T-cell (primary cell): ENCODE data around the gene SAA4. TPM values are rescaled to one million over a fixed set of nuclear protein-coding genes. Genes with fewer than 3 reads are reported as not detected.

Source experiments
- ATAC-seq, 4 experiments: fragments of 200-7000 bp in 3 of 4; fragments of 150-1000 bp in 1 of 4; cut with Tn5 transposase; replicated peaks in 1 of 4; 1 replicate in 3 of 4; 2 replicates in 1 of 4; pipeline ENCODE4 v1.10.0; 2021; ENCODE audit warnings: moderate library complexity in 3 of 4, mild to moderate bottlenecking in 2 of 4, moderate number of reproducible peaks in 1 of 4
- CTCF ChIA-PET, 2 donors: fragments of 300-600 bp; sonication (Branson Sonifier 250); formaldehyde crosslinking; loops; one replicate each; lab custom pipeline; 2022; ENCODE audit warnings: antibody characterized with exemption in 2 of 2; lab: Charles Lee
- POLR2A ChIA-PET, 2 donors: fragments of 300-600 bp; sonication (Branson Sonifier 250); formaldehyde crosslinking; loops; one replicate each; lab custom pipeline; 2022; ENCODE audit warnings: antibody characterized with exemption in 2 of 2; lab: Charles Lee
- DNase-seq, 35 experiments: peaks; one replicate each; pipeline versions ENCODE4 v3.0.0 to v3.0.0-alpha.2; 2013 to 2023
- H3K27ac ChIP-seq: one replicate; pipeline ENCODE4 v1.5.1; 2013; ENCODE audit warnings: low read length
- H3K27me3 ChIP-seq, 2 experiments: replicated peaks in 1 of 2; 1 replicate in 1 of 2; 2 replicates in 1 of 2; pipeline versions ENCODE4 v1.6.1 to v1.7.0; 2013; ENCODE audit warnings: low read length in 1 of 2, mixed read lengths in 1 of 2; ENCODE audit not compliant: control insufficient read depth in 2 of 2, insufficient read depth in 2 of 2; ENCODE audit errors: extremely low read depth in 1 of 2
- H3K36me3 ChIP-seq, 2 donors: 1 replicate in 1 of 2; 2 replicates in 1 of 2; pipeline versions ENCODE4 v1.6.1 to v1.7.0; 2013; ENCODE audit warnings: low read length in 1 of 2; ENCODE audit not compliant: control insufficient read depth in 2 of 2, insufficient read depth in 1 of 2; ENCODE audit errors: extremely low read depth in 1 of 2
- H3K4me1 ChIP-seq, 2 experiments: 1 replicate in 1 of 2; 2 replicates in 1 of 2; pipeline versions ENCODE4 v1.6.1 to v1.7.0; 2013; ENCODE audit warnings: low read length in 2 of 2, mixed read lengths in 1 of 2; ENCODE audit not compliant: insufficient read depth in 2 of 2, control insufficient read depth in 1 of 2; ENCODE audit errors: extremely low read depth in 1 of 2
- H3K4me3 ChIP-seq, 2 donors: 1 replicate in 1 of 2; 2 replicates in 1 of 2; pipeline versions ENCODE4 v1.5.1 to v1.7.0; 2013; ENCODE audit warnings: mild to moderate bottlenecking in 2 of 2, low read length in 1 of 2, moderate library complexity in 1 of 2; ENCODE audit not compliant: control insufficient read depth in 1 of 2; ENCODE audit errors: extremely low read depth in 1 of 2
- H3K9me3 ChIP-seq: 2 replicates; pipeline ENCODE4 v1.7.0; 2013
- H3K27ac Mint-ChIP-seq, 2 donors: one replicate each; pipeline ENCODE4 v1.8.0; 2020 to 2021; ENCODE audit warnings: mild to moderate bottlenecking in 2 of 2, mixed read lengths in 2 of 2
- H3K27me3 Mint-ChIP-seq, 2 donors: one replicate each; pipeline ENCODE4 v1.8.0; 2021 to 2022; ENCODE audit warnings: mixed read lengths in 2 of 2
- H3K36me3 Mint-ChIP-seq: one replicate; pipeline ENCODE4 v1.8.0; 2021; ENCODE audit warnings: mixed read lengths
- H3K4me1 Mint-ChIP-seq, 3 donors: one replicate each; pipeline ENCODE4 v1.8.0; 2020 to 2022; ENCODE audit warnings: mixed read lengths in 3 of 3, mild to moderate bottlenecking in 1 of 3
- H3K4me3 Mint-ChIP-seq, 3 donors: one replicate each; pipeline ENCODE4 v1.8.0; 2020 to 2022; ENCODE audit warnings: mild to moderate bottlenecking in 3 of 3, mixed read lengths in 3 of 3, moderate library complexity in 3 of 3
- H3K9me3 Mint-ChIP-seq, 3 donors: one replicate each; pipeline ENCODE4 v1.8.0; 2020 to 2022; ENCODE audit warnings: mixed read lengths in 3 of 3
- WGBS: methylation state at CpG from one replicate; pipeline ENCODE4 v1.1.5; 2013; ENCODE audit warnings: missing lambda C conversion rate; ENCODE audit not compliant: insufficient coverage; 5-methylcytosine and 5-hydroxymethylcytosine counted together
- total RNA-seq, 35 experiments: library from RNA in 6 of 35; stranded (reverse) in 6 of 35; fragments of 120-200 nt in 1 of 35; gene quantifications; one replicate each; pipeline versions ENCODE4 v1.2.1 to v1.2.4 and lab custom pipeline; 2013 to 2026

SAA4 gene
- total RNA-seq, 5 donors from 2014 or later (not counting 1 experiment from before 2014, with no cell fraction given): 0.54 to 0.93 (median 0.63) TPM; not detected in 2

GRCh38 chr11:18222814-18223421 lies 13.7 kb downstream of the SAA4 start:
- Histone ChIP-seq H3K27ac (no peak overlapping the region), H3K36me3 (no peaks in the 10 kb centered on the region), H3K4me1 (no peaks in the 10 kb centered on the region), H3K27me3 (peaks cover 0 to 3% of the 10 kb centered on the region in 2 experiments), H3K9me3 (no peaks in the 10 kb centered on the region), H3K4me3 (no peak overlapping the region)
- Mint-ChIP-seq H3K27me3 (peaks cover 5 to 6% of the 10 kb centered on the region in 2 donors), H3K4me1 (no peaks in the 10 kb centered on the region), H3K36me3 (no peaks in the 10 kb centered on the region), H3K27ac (no peak overlapping the region), H3K9me3 (no peaks in the 10 kb centered on the region), H3K4me3 (no peak overlapping the region)
- ChIA-PET CTCF (interaction anchor here in 1 of 2 donors (0.7 kb wide), 1 partner anchor 242 kb away, joined by 4 read pairs; no protein-coding TSS in a partner anchor), POLR2A (no interaction called here)
- DNase-seq (no peak), ATAC-seq (no peak)
- WGBS: 100% methylated on average over 1 of the region's 3 CpGs

- Mint-ChIP-seq H3K36me3 (no peaks in the 10 kb centered on the region), H3K9me3 (peaks cover 0 to 6% (median 0%) of the 10 kb centered on the region in 3 donors), H3K27ac (no peak overlapping the region), H3K4me3 (no peak overlapping the region), H3K4me1 (no peaks in the 10 kb centered on the region), H3K27me3 (peaks cover 11% of the 10 kb centered on the region in 2 donors)
- no peak for DNase-seq
- ATAC-seq: no peak
- ChIA-PET CTCF (no interaction called here), POLR2A (no interaction called here)
- Histone ChIP-seq H3K4me3 (no peak overlapping the region), H3K9me3 (no peaks in the 10 kb centered on the region), H3K27me3 (peaks cover 0 to 3% of the 10 kb centered on the region in 2 experiments), H3K36me3 (no peaks in the 10 kb centered on the region), H3K4me1 (no peaks in the 10 kb centered on the region), H3K27ac (no peak overlapping the region)
- 73% methylated on average over 5 of the region's 5 CpGs for WGBS
Measured at GRCh38 chr11:18221274-18221876, 15.2 kb downstream of the SAA4 start.

- ATAC-seq (no peak), DNase-seq (no peak)
- H3K36me3 Mint-ChIP-seq: no peaks in the 10 kb centered on the region
- no peak overlapping the region for H3K4me3 Mint-ChIP-seq
- H3K4me1 Mint-ChIP-seq: no peaks in the 10 kb centered on the region
- 30% methylated on average over 30 of the region's 33 CpGs for WGBS
- Histone ChIP-seq H3K27ac (no peak overlapping the region), H3K27me3 (peaks cover 0 to 25% of the 10 kb centered on the region in 2 experiments), H3K4me1 (no peaks in the 10 kb centered on the region), H3K9me3 (no peaks in the 10 kb centered on the region), H3K4me3 (no peak overlapping the region), H3K36me3 (no peaks in the 10 kb centered on the region)
- ChIA-PET CTCF (no interaction called here), POLR2A (no interaction called here)
- H3K9me3 Mint-ChIP-seq: no peaks in the 10 kb centered on the region
- no peak overlapping the region for H3K27ac Mint-ChIP-seq
- peaks cover 36 to 52% of the 10 kb centered on the region in 2 donors for H3K27me3 Mint-ChIP-seq
Measured at GRCh38 chr11:18209058-18209457, 27.5 kb downstream of the SAA4 start.

GRCh38 chr11:18204771-18205170 lies 31.8 kb downstream of the SAA4 start:
- ChIA-PET POLR2A (no interaction called here), CTCF (no interaction called here)
- H3K4me1 Mint-ChIP-seq: no peaks in the 10 kb centered on the region
- no peaks in the 10 kb centered on the region for H3K36me3 ChIP-seq
- ATAC-seq: no peak
- H3K4me3 ChIP-seq: no peak overlapping the region
- H3K27me3 ChIP-seq: peaks cover 0 to 37% of the 10 kb centered on the region in 2 experiments
- no peak overlapping the region for H3K27ac Mint-ChIP-seq
- no peaks in the 10 kb centered on the region for H3K36me3 Mint-ChIP-seq
- no peak overlapping the region for H3K27ac ChIP-seq
- no peaks in the 10 kb centered on the region for H3K4me1 ChIP-seq
- H3K9me3 Mint-ChIP-seq: peaks cover 0 to 2% (median 0%) of the 10 kb centered on the region in 3 donors
- H3K4me3 Mint-ChIP-seq: no peak overlapping the region
- no peaks in the 10 kb centered on the region for H3K9me3 ChIP-seq
- DNase-seq: no peak
- peaks cover 49 to 61% of the 10 kb centered on the region in 2 donors for H3K27me3 Mint-ChIP-seq

- Histone ChIP-seq H3K9me3 (no peaks in the 10 kb centered on the region), H3K27me3 (peaks cover 0 to 36% of the 10 kb centered on the region in 2 experiments), H3K36me3 (no peaks in the 10 kb centered on the region), H3K27ac (no peak overlapping the region), H3K4me3 (no peak overlapping the region), H3K4me1 (no peaks in the 10 kb centered on the region)
- DNase-seq (no peak), ATAC-seq (no peak)
- no peaks in the 10 kb centered on the region for H3K4me1 Mint-ChIP-seq
- H3K36me3 Mint-ChIP-seq: no peaks in the 10 kb centered on the region
- H3K9me3 Mint-ChIP-seq: peaks cover 0 to 2% (median 0%) of the 10 kb centered on the region in 3 donors
- no peak overlapping the region for H3K4me3 Mint-ChIP-seq
- H3K27ac Mint-ChIP-seq: no peak overlapping the region
- ChIA-PET POLR2A (no interaction called here), CTCF (no interaction called here)
- peaks cover 54 to 62% of the 10 kb centered on the region in 2 donors for H3K27me3 Mint-ChIP-seq
- WGBS: 54% methylated on average over 2 of the region's 3 CpGs
Measured at GRCh38 chr11:18204220-18204619, 32.4 kb downstream of the SAA4 start.

GRCh38 chr11:18203723-18204122 lies 32.9 kb downstream of the SAA4 start:
- POLR2A ChIA-PET: no interaction called here
- Histone ChIP-seq H3K9me3 (no peaks in the 10 kb centered on the region), H3K36me3 (no peaks in the 10 kb centered on the region), H3K27me3 (peaks cover 0 to 31% of the 10 kb centered on the region in 2 experiments), H3K27ac (no peak overlapping the region), H3K4me1 (no peaks in the 10 kb centered on the region), H3K4me3 (no peak overlapping the region)
- Mint-ChIP-seq H3K27ac (no peak overlapping the region), H3K36me3 (no peaks in the 10 kb centered on the region), H3K4me1 (no peaks in the 10 kb centered on the region), H3K27me3 (peaks cover 52 to 60% of the 10 kb centered on the region in 2 donors), H3K9me3 (peaks cover 0 to 2% (median 0%) of the 10 kb centered on the region in 3 donors), H3K4me3 (no peak overlapping the region)
- CTCF ChIA-PET: no interaction called here
- 9% methylated on average over 2 of the region's 6 CpGs for WGBS
- DNase-seq: no peak
- ATAC-seq: no peak
